T-helper 2 cell treated with Interferon-gamma antibody and Interleukin-4, amounts not matched to agents 5 μg/mL and 100 μg/mL, for 36 hours (primary cell): ENCODE data around the gene PLK5.

Experiments used
- DNase-seq: peaks from one replicate; pipeline ENCODE4 v3.0.0; 2021; ENCODE audit warnings: low spot score
- H3K27ac Mint-ChIP-seq: one replicate; pipeline ENCODE4 v1.8.0; 2021; ENCODE audit warnings: mild to moderate bottlenecking, mixed read lengths
- H3K27me3 Mint-ChIP-seq: one replicate; pipeline ENCODE4 v1.8.0; 2021; ENCODE audit warnings: low read depth, mixed read lengths
- H3K36me3 Mint-ChIP-seq: one replicate; pipeline ENCODE4 v1.8.0; 2021; ENCODE audit warnings: low read depth, mixed read lengths
- H3K4me1 Mint-ChIP-seq: one replicate; pipeline ENCODE4 v1.8.0; 2021; ENCODE audit warnings: low read depth, mixed read lengths
- H3K4me3 Mint-ChIP-seq: one replicate; pipeline ENCODE4 v1.8.0; 2022; ENCODE audit warnings: mild to moderate bottlenecking, moderate library complexity, mixed read lengths
- H3K9me3 Mint-ChIP-seq: one replicate; pipeline ENCODE4 v1.8.0; 2021; ENCODE audit warnings: mixed read lengths

Gene PLK5

DNA sequence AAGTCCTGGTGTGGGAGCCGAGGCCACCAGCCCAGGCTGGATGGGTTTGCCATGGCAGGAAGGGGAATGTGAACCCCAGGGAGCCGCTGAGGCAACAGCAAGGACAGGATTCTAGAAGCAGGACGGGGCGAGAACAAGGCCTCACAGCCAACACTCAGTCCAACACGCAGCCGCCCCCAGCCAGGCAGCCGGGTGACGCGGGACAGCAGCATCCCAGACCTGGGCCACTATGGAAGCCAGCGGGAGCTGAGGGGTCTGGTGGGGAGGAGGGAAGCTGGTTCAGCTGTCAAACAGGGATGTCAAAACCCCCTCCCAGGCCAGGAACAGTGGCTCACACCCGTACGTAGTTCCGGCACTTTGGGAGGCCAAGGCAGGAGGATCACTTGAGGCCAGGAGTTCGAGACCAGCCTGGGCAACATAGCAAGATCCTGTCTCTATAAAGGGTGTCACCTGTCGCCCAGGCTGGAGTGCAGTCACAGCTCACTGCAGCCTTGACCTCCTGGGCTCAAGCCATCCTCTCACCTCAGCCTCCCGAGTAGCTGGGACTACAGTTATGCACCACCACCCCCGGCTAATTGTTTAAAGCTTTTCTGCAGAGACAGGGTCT, 37.5 kb downstream of the PLK5 start:
- H3K27me3 Mint-ChIP-seq = peaks cover 2% of the 10 kb centered on the region
- H3K4me3 Mint-ChIP-seq = no peak overlapping the region
- no peaks in the 10 kb centered on the region for H3K4me1 Mint-ChIP-seq
- H3K27ac Mint-ChIP-seq = no peak overlapping the region
- H3K36me3 Mint-ChIP-seq = no peaks in the 10 kb centered on the region
- no peaks in the 10 kb centered on the region for H3K9me3 Mint-ChIP-seq
- no peak for DNase-seq

DNA sequence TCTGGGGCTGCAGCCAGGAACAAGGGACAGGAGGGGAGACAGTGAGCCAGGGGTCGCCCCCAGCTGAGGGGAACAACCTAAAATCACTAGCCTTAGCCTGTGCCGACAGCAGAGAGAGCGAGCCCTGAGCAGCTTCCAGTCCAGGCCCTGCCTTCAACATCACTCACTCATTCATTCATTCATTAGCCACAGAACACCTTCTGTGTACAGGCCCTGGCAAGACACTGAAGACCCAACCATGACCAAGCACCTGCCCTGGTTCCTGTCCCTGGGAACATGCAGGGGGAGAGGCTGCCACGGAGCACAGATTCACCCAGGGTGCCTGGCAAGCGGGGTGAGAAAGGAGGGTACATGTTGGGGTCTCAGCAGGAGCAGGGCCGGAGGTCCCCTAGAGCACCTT, 39.4 kb downstream of the PLK5 start:
- peaks cover 2% of the 10 kb centered on the region for H3K27me3 Mint-ChIP-seq
- no peaks in the 10 kb centered on the region for H3K4me1 Mint-ChIP-seq
- no peaks in the 10 kb centered on the region for H3K9me3 Mint-ChIP-seq
- no peak for DNase-seq
- H3K4me3 Mint-ChIP-seq = no peak overlapping the region
- no peak overlapping the region for H3K27ac Mint-ChIP-seq
- H3K36me3 Mint-ChIP-seq = no peaks in the 10 kb centered on the region

DNA sequence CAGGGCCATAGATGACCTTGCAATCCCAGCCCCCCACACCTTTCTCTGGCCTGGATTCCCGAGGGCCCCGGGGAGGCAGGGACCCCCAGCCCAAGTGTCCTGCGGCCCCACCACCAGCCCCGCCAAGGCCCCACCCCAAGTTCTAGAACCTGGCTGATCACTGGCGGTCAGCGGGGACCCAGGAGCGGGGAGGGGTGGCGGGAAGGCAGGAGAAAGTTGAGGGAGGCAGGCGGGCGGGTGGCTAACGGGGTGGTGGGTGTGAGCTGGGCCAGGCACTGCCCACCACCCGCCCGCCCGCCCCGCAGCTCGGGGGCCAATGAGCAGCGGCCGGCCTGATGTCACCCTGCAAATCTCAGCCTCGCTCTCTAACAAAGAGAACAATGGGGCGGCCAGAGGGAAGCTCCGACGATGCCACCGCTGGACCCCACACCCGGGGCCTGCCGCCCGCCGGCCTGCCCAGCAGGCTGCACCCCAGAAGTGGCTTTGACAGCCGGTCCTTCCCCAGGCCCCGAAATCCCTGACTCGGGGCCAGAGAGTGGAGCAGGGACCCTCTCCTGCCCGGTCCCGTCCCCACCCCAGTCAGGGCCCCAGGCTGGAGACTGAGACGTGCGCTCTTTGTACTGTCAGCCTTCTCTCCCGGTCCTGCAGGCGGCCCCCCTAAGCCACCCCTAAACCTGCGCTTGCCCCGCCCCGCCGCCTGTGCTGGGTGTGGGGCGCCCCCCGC, 42.7 kb downstream of the PLK5 start:
- H3K27me3 Mint-ChIP-seq = peaks cover 20% of the 10 kb centered on the region
- no peaks in the 10 kb centered on the region for H3K9me3 Mint-ChIP-seq
- no peak for DNase-seq
- H3K4me1 Mint-ChIP-seq = peaks cover 5% of the 10 kb centered on the region
- no peaks in the 10 kb centered on the region for H3K36me3 Mint-ChIP-seq
- no peak overlapping the region for H3K27ac Mint-ChIP-seq
- no peak overlapping the region for H3K4me3 Mint-ChIP-seq

DNA sequence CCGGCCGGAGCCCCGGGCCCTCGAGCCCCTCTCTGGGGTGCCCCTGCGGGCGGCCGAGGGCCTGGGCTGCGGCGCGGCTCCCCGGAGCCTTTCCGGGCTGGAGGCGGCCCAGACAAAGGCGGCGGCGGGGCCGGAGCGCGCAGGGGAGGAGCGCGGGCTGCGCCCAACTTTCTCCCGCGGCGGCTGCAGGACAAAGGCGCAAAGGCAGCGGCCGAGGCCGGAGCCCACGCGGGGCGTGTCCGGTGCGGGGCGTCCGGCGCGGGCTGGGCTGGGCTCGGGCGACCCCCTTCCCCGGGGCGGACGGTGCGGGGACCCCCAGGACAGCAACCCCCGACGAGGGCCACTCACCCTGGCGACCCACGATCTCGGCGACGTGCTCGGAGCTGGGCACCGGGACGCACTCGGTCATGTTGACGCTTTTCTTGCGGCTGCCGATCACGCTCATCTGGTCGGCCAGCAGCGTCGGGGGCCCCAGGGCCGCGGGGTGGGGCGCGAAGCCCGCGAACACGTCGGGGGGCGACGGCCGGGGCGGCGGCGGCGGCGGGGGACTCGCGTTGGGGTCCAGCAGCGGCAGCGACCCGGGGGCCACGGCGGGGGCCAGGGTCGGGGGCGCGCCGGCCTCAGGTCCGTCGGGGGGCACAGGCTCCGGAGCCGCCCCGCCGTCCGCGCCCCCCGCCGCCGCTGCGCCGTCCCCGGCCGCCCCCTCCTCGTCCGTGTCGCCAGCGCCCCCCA, 43.4 kb downstream of the PLK5 start:
- peaks cover 20% of the 10 kb centered on the region for H3K27me3 Mint-ChIP-seq
- no peaks in the 10 kb centered on the region for H3K9me3 Mint-ChIP-seq
- no peak overlapping the region for H3K4me3 Mint-ChIP-seq
- H3K36me3 Mint-ChIP-seq = no peaks in the 10 kb centered on the region
- DNase-seq = no peak
- H3K4me1 Mint-ChIP-seq = peaks cover 5% of the 10 kb centered on the region
- no peak overlapping the region for H3K27ac Mint-ChIP-seq

DNA sequence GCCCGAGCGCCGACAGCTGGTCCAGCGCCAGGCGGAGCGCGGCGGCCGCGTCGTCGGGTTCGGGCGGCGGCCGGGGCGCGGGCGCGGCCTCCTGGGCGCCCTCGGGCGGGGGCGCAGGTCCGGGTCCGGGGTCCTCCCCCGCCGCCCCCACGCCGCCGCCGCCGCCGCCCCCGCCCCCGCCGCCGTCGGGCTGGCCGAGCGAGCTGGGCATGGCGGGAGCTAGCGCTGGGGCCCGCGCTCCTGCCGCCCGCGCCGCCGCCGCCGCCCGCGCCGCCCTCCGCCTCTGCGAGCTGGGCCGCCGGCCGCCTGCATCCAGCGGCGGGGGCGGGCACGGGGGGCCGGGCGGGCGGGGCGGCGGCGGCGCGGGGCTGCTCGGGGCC, 44.0 kb downstream of the PLK5 start:
- H3K4me3 Mint-ChIP-seq = no peak overlapping the region
- H3K4me1 Mint-ChIP-seq = peaks cover 5% of the 10 kb centered on the region
- H3K27ac Mint-ChIP-seq = no peak overlapping the region
- no peaks in the 10 kb centered on the region for H3K9me3 Mint-ChIP-seq
- peak; percentile 15 for DNase-seq
- peaks cover 20% of the 10 kb centered on the region for H3K27me3 Mint-ChIP-seq
- H3K36me3 Mint-ChIP-seq = no peaks in the 10 kb centered on the region

DNA sequence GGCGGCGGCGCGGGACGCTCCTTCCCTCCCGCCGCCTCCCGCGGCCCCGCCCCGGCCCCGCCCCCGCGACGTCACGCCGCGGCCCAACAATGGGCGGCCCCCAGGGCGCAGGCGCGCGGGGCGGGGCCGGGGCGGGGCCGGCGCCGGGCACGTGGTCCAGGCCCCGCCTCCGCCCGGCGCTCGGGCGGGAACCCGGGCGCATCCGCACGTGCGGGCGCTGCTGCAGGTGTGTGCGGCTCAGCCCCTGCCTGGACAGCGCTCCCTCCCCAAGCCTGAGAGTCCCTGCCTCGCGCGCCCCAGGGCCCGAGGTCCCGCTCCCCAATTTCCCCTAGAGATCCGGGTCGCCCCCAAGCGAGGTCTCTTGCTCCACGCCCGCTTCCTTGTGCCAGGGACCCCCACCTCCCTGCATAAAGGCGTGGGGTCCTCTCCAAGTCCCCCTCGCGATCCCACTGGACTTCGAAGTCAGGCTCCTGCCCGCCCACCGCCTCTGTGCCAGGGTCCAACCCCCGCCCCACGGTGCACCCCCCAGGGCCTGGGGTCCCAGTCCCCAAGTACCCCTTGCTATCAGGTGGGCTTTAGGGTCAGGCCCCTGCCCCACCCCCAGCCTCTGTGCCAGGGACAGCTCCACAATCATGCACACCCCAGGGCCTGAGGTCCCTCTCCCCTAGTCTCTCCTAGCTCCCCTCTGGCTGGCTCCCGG, 44.6 kb downstream of the PLK5 start, which contains the start of gene MEX3D:
Gene MEX3D (minus strand): TSS at position 6 of the 700 bp plus-strand sequence. CDS start 267 bp downstream, outside the sequence.
- H3K9me3 Mint-ChIP-seq = no peaks in the 10 kb centered on the region
- H3K27me3 Mint-ChIP-seq = peaks cover 20% of the 10 kb centered on the region
- no peak within 1 kb of the TSS for H3K4me3 Mint-ChIP-seq
- peaks cover 5% of the 10 kb centered on the region for H3K4me1 Mint-ChIP-seq
- no peak within 1 kb of the TSS for H3K27ac Mint-ChIP-seq
- H3K36me3 Mint-ChIP-seq = peaks cover 2% of the 10 kb centered on the region
- DNase-seq = peak; percentile 68

DNA sequence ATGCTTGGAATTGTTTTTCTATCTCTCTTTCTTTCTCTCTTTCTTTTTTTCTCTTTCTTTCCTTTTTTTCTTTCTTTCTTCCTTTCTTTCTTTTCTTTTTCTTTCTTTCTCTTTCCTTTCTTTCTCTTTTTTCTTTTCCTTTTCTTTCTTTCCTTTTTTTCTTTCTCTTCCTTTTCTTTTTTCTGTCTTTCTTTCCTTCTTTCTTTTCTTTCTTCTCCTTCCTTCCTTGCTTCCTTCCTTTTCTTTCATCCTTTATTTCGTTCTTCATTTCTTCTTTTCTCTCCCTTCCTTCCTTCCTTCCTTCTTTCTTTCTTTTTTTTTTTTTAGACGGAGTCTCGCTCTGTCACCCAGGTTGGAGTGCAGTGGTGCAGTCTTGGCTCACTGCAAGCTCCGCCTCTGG, 46.1 kb downstream of the PLK5 start:
- Mint-ChIP-seq H3K27me3 (peaks cover 18% of the 10 kb centered on the region), H3K4me1 (peaks cover 5% of the 10 kb centered on the region), H3K4me3 (no peak overlapping the region), H3K9me3 (no peaks in the 10 kb centered on the region), H3K27ac (peak overlapping the region; percentile 34), H3K36me3 (peaks cover 2% of the 10 kb centered on the region)
- no peak for DNase-seq

DNA sequence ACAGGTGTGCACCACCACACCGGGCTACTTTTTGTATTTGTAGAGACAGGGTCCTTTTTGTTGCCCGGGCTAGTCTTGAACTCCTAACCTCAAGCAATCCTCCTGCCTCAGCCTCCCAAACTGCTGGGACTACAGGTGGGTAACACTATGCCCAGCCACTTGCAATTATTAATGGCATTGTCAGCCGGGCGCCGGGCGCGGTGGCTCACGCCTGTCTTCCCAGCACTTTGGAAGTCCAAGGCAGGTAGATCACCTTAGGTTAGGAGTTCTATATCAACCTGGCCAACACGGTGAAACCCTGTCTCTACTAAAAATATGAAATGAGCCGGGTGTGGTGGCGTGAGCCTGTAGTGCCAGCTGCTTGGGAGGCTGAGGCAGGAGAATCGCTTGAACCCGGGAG, 47.0 kb downstream of the PLK5 start:
- H3K36me3 Mint-ChIP-seq = peaks cover 2% of the 10 kb centered on the region
- H3K27ac Mint-ChIP-seq = no peak overlapping the region
- peaks cover 5% of the 10 kb centered on the region for H3K4me1 Mint-ChIP-seq
- H3K9me3 Mint-ChIP-seq = no peaks in the 10 kb centered on the region
- no peak overlapping the region for H3K4me3 Mint-ChIP-seq
- no peak for DNase-seq
- H3K27me3 Mint-ChIP-seq = peaks cover 18% of the 10 kb centered on the region

DNA sequence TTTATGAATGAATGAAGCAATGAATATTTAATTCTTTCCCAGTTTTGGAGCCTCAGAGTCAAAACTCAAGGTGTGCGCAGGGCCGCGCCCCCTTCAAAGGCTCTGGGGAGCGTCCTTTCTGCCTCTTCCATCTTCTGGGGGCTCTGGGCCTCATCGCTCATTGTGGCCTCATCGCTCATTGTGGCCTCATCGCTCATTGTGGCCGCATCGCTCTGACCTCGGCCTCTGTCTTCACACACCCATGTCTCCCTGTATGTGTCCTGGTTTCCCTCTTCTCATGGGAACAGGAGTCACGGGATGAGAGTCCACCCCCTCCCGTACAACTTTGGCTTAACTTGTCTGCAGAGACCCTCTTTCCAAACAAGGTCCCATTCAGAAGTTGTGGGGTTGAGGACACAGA, 47.5 kb downstream of the PLK5 start:
- Mint-ChIP-seq H3K27me3 (peaks cover 18% of the 10 kb centered on the region), H3K27ac (no peak overlapping the region), H3K36me3 (peaks cover 2% of the 10 kb centered on the region), H3K9me3 (no peaks in the 10 kb centered on the region), H3K4me3 (no peak overlapping the region), H3K4me1 (peaks cover 5% of the 10 kb centered on the region)
- no peak for DNase-seq

DNA sequence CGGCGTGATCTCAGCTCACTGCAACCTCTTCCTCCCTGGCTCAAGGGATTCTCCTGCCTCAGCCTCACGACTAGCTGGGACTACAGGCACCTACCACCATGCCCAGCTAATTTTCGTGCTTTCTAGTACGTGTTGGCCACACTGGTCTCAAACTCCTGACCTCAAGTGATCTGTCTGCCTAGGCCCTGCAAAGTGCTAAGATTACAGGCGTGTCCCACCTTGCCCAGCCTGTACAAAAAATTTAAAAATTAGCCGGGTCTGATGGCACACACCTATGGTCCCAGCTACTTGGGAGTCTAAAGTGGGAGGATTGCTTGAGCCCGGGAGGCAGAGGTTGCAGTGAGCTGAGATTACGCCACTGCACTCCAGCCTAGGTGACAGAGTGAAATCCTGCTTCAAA, 48.9 kb downstream of the PLK5 start:
- DNase-seq = no peak
- peaks cover 5% of the 10 kb centered on the region for H3K4me1 Mint-ChIP-seq
- peaks cover 2% of the 10 kb centered on the region for H3K36me3 Mint-ChIP-seq
- H3K27ac Mint-ChIP-seq = no peak overlapping the region
- no peaks in the 10 kb centered on the region for H3K9me3 Mint-ChIP-seq
- no peak overlapping the region for H3K4me3 Mint-ChIP-seq
- H3K27me3 Mint-ChIP-seq = peaks cover 18% of the 10 kb centered on the region

DNA sequence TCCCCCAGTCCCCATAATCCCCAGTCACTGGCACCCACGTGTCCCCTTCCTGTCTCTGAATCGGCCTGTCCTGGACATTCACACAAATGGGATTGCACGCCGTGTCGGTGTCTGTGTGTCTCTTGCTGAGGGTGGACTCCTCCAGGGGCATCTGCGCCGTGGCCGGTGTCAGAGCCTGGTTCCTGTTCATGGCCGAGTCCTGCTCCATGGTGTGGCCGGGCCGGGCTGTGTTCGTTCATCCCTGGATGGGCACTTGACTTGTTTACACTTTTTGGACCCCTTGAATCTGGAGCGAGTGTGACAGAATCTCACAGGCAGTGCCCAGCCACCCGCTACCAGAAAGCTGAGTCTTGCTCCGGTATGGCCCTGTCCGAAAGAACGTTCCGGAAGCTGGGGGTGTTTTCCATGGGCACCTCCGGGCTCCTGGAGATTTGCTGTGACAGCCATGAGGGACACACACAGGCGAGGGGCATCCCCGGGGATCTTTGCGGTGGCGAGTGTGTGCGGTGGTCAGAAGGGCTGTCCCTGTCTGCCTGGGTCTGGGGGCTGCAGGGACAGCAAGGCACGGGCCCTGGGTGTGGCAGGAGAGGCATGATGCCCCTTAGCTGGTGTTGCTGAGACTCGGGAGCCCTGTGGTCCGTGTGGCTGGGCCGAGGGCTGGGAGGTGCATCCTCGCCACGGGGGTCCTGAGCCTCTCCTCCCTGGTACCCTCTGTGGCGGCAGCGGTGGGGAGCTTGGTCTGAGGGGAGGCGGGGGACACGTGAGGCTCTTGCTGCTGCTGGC, 50.7 kb downstream of the PLK5 start:
- H3K9me3 Mint-ChIP-seq = no peaks in the 10 kb centered on the region
- peaks cover 5% of the 10 kb centered on the region for H3K4me1 Mint-ChIP-seq
- DNase-seq = no peak
- no peak overlapping the region for H3K4me3 Mint-ChIP-seq
- H3K27me3 Mint-ChIP-seq = peaks cover 16% of the 10 kb centered on the region
- no peak overlapping the region for H3K27ac Mint-ChIP-seq
- H3K36me3 Mint-ChIP-seq = peaks cover 6% of the 10 kb centered on the region

DNA sequence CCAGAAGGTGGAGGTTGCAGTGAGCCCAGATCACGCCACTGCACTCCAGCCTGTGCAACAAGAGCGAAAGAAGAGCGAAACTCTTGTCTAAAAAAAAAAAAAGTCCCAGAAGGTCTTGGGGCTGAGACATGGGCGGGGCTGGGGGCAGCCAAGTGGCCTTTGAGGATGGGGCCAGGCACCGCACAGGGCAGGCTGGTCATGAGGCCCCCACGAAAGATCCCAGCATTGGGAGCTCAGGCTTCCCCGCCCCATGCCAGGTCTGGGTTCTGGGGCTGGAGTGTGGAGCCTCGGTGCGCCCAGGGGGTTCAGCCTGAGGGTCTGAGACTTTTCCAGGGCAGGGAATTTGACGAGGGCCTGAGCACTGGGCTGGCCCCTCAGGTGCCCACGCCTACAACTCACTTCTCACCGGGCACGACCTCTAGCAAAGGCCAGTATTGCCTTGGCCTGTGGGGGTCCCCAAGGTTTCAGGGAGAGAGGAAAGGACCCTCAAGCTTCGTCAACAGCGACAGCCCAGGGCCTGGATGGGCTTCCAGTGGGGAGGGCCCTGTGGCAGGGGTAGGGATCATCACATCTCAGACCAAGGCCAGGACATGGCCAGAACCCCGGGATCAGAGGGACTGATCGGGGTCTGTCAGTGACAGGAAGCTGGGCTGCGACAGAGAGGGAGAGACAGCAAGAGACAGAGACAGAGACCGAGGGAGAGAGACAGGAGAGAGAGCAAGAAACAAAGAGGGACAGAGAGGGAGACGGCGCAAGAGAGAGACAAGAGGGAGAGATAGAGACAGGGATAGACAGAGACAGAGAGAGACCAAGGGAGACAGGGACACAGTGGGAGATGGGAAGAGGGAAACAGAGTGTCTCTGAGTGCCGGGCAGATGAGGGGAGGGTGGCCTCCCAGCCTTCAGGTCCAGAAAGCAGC, 51.7 kb downstream of the PLK5 start:
- Mint-ChIP-seq H3K4me3 (no peak overlapping the region), H3K27me3 (peaks cover 6% of the 10 kb centered on the region), H3K27ac (peak overlapping the region; percentile 10), H3K36me3 (peaks cover 12% of the 10 kb centered on the region), H3K4me1 (no peaks in the 10 kb centered on the region), H3K9me3 (no peaks in the 10 kb centered on the region)
- DNase-seq = no peak
